ENCODE data around the gene CACNG4.
"Not testable (repeated sequence)": the region's sequence is repeated elsewhere in the genome, so short reads cannot be mapped to it uniquely, and the experiment has no call there.

Gene CACNG4

GRCh38 chr17:66964930-66965800 lies 658 bp downstream of the CACNG4 start:
- no peak for ATAC-seq

- no peak for ATAC-seq
Observed at GRCh38 chr17:66965801-66966262, 1.3 kb downstream of the CACNG4 start.

- ATAC-seq, result no peak
Observed at GRCh38 chr17:66966298-66966697, 1.8 kb downstream of the CACNG4 start.

- ATAC-seq, result no peak
Observed at GRCh38 chr17:66966704-66967418, 2.4 kb downstream of the CACNG4 start.

GRCh38 chr17:66967837-66968543 lies 3.5 kb downstream of the CACNG4 start:
- ATAC-seq, result no peak

GRCh38 chr17:66968916-66969315 lies 4.4 kb downstream of the CACNG4 start:
- ATAC-seq, result no peak

- no peak for ATAC-seq
Observed at GRCh38 chr17:66970140-66970539, 5.6 kb downstream of the CACNG4 start.

GRCh38 chr17:66970797-66971196 lies 6.3 kb downstream of the CACNG4 start:
- ATAC-seq, result no peak

GRCh38 chr17:66971264-66971663 lies 6.8 kb downstream of the CACNG4 start:
- ATAC-seq, result no peak

GRCh38 chr17:66971730-66972441 lies 7.4 kb downstream of the CACNG4 start:
- ATAC-seq, result no peak

GRCh38 chr17:66972442-66972830 lies 7.9 kb downstream of the CACNG4 start:
- not testable (repeated sequence) for ATAC-seq

GRCh38 chr17:66975188-66975587 lies 10.7 kb downstream of the CACNG4 start:
- no peak for ATAC-seq

GRCh38 chr17:66975614-66976378 lies 11.3 kb downstream of the CACNG4 start:
- ATAC-seq, result no peak

GRCh38 chr17:66976379-66976663 lies 11.8 kb downstream of the CACNG4 start:
- no peak for ATAC-seq

GRCh38 chr17:66976781-66977201 lies 12.3 kb downstream of the CACNG4 start:
- no peak for ATAC-seq

- ATAC-seq, result no peak
Observed at GRCh38 chr17:66978514-66979061, 14.1 kb downstream of the CACNG4 start.

- ATAC-seq, result no peak
Observed at GRCh38 chr17:66980896-66981295, 16.4 kb downstream of the CACNG4 start.

- ATAC-seq, result no peak
Observed at GRCh38 chr17:66981983-66982508, 17.5 kb downstream of the CACNG4 start.

- ATAC-seq, result no peak
Observed at GRCh38 chr17:66983414-66984021, 19.0 kb downstream of the CACNG4 start.

GRCh38 chr17:66984730-66985129 lies 20.2 kb downstream of the CACNG4 start:
- no peak for ATAC-seq
